Measurements from ENCODE around the gene BCL2.
"Not testable (repeated sequence)": the region's sequence is repeated elsewhere in the genome, so short reads cannot be mapped to it uniquely, and the experiment has no call there.

DNA sequence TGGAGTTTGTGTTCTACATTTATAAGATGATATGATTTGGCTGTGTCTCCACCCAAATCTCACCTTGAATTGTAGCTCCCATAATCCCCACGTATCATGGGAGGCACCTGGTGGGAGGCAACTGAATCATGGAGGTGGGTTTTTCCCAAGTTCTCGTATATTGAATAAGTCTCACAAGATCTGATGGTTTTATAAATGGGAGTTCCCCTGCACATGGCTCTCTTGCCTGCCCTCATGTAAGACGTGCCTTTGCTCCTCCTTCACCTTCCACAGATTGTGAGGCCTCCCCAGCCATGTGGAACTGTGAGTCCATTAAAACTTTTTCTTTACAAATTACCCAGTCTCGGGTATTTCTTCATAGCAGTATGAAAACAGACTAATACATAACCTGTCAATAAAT lies 83.6 kb downstream of the BCL2 start:
- TF ChIP-seq, protein P1, sequence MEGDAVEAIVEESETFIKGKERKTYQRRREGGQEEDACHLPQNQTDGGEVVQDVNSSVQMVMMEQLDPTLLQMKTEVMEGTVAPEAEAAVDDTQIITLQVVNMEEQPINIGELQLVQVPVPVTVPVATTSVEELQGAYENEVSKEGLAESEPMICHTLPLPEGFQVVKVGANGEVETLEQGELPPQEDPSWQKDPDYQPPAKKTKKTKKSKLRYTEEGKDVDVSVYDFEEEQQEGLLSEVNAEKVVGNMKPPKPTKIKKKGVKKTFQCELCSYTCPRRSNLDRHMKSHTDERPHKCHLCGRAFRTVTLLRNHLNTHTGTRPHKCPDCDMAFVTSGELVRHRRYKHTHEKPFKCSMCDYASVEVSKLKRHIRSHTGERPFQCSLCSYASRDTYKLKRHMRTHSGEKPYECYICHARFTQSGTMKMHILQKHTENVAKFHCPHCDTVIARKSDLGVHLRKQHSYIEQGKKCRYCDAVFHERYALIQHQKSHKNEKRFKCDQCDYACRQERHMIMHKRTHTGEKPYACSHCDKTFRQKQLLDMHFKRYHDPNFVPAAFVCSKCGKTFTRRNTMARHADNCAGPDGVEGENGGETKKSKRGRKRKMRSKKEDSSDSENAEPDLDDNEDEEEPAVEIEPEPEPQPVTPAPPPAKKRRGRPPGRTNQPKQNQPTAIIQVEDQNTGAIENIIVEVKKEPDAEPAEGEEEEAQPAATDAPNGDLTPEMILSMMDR (IDR thresholded peaks at IDR 0.05): not testable (repeated sequence)
- not testable (repeated sequence) for TF ChIP-seq ZFX (IDR thresholded peaks at IDR 0.05; ENCODE audit: borderline replicate concordance)
